Measurements from ENCODE around the gene PSMF1. TPM values are rescaled to one million over a fixed set of nuclear protein-coding genes. Genes with fewer than 3 reads are reported as not detected.

Gene PSMF1
- total and polyA plus RNA-seq, 12 donors: 24.8 to 363 (median 122) TPM

- DNase-seq: no peak
- WGBS, 4 donors: 92 to 98% (median 96%) methylated on average over 3 of the region's 3 CpGs
- Histone ChIP-seq H3K27ac (no peak overlapping the region), H3K4me3 (no peak overlapping the region), H3K27me3 (no peaks in the 10 kb centered on the region), H3K36me3 (replicated peaks in 1 of 2) (peaks cover 0 to 2% of the 10 kb centered on the region in 2 donors), H3K9me3 (replicated peaks in 1 of 3) (no peaks in the 10 kb centered on the region), H3K4me1 (replicated peaks in 1 of 2) (no peaks in the 10 kb centered on the region)
- TF ChIP-seq CTCF (IDR thresholded peaks at IDR 0.05): no peak
- no peak for TF ChIP-seq POLR2A (IDR thresholded peaks at IDR 0.05)
- intact Hi-C loops (cut with DNase I): no loop called here
Observed at GRCh38 chr20:1178623-1179022, 60.2 kb downstream of the PSMF1 start.

GRCh38 chr20:1180949-1181348 lies 62.5 kb downstream of the PSMF1 start:
- H3K9me3 ChIP-seq (replicated peaks in 1 of 3): no peaks in the 10 kb centered on the region
- TF ChIP-seq CTCF (IDR thresholded peaks at IDR 0.05) (no peak), POLR2A (IDR thresholded peaks at IDR 0.05) (no peak)
- peaks cover 3% of the 10 kb centered on the region for H3K27me3 ChIP-seq
- 86 to 97% (median 96%) methylated on average over 14 to 27 of the region's 27 CpGs for whole genome bisulfite sequencing, 4 donors
- H3K27ac ChIP-seq: no peak overlapping the region
- DNase-seq: no peak
- H3K36me3 ChIP-seq (replicated peaks in 1 of 2): peaks cover 0 to 2% of the 10 kb centered on the region in 2 donors
- intact Hi-C loops (cut with DNase I): no loop called here
- peaks cover 4 to 6% of the 10 kb centered on the region in 2 donors for H3K4me1 ChIP-seq (replicated peaks in 1 of 2)
- no peak overlapping the region for H3K4me3 ChIP-seq

DNA sequence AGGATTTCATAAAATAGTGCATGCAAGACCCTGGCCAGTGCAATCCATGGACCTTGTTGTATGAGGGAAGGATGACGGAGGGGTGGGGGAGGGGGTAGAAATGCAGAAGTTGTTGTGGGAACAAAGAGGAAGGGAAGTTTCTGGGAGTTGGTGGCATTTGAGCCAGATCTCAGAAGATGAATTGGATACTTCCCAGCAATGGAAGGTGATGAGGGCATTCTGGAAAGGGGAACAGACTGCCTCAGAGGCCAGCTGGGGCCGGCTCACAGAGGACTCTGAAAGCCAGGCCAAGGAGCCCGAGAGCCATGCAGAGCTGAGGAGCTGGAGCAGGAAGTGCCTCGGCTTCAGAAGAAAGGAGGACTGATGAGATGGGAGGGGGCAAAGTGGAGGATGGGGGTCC lies 63.7 kb downstream of the PSMF1 start:
- peaks cover 4 to 6% of the 10 kb centered on the region in 2 donors for H3K4me1 ChIP-seq (replicated peaks in 1 of 2)
- H3K27me3 ChIP-seq: peaks cover 3% of the 10 kb centered on the region
- 46 to 56% (median 52%) methylated on average over 4 of the region's 4 CpGs for WGBS, 4 donors
- TF ChIP-seq CTCF (IDR thresholded peaks at IDR 0.05) (no peak), POLR2A (IDR thresholded peaks at IDR 0.05) (no peak)
- H3K4me3 ChIP-seq: no peak overlapping the region
- H3K9me3 ChIP-seq (replicated peaks in 1 of 3): no peaks in the 10 kb centered on the region
- intact Hi-C loops (cut with DNase I): no loop called here
- peak in 1 of 7 donors; percentile 4 for DNase-seq
- H3K27ac ChIP-seq: no peak overlapping the region
- no peaks in the 10 kb centered on the region for H3K36me3 ChIP-seq (replicated peaks in 1 of 2)

DNA sequence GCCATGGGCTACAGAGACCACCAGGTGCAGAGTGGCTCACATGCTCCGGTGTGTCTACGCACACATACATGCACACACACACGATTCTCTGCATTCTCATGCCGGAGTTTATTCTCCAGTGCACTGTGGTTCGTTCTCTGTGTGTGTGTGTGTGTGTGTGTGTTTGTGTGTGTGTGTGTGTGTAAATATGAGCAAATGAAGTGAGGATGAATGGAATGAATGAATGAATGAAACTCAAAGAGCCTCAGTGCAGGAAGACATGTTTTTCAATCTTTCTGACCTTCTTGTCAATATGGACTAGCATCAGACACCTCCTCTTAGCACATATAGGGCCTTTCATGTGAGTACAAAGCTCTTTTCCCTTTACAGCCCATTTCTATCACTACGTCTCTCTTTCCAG lies 64.8 kb downstream of the PSMF1 start:
- intact Hi-C loops (cut with DNase I): no loop called here
- no peaks in the 10 kb centered on the region for H3K9me3 ChIP-seq (replicated peaks in 1 of 3)
- H3K27me3 ChIP-seq: peaks cover 3% of the 10 kb centered on the region
- H3K4me3 ChIP-seq: no peak overlapping the region
- DNase-seq: no peak
- WGBS, 4 donors: 67 to 83% (median 77%) methylated on average over 6 of the region's 6 CpGs
- no peaks in the 10 kb centered on the region for H3K36me3 ChIP-seq (replicated peaks in 1 of 2)
- H3K27ac ChIP-seq: no peak overlapping the region
- TF ChIP-seq POLR2A (IDR thresholded peaks at IDR 0.05): no peak
- TF ChIP-seq CTCF (IDR thresholded peaks at IDR 0.05): no peak
- H3K4me1 ChIP-seq (replicated peaks in 1 of 2): peaks cover 4 to 6% of the 10 kb centered on the region in 2 donors
